ENCODE data around the gene SPATS2.

SPATS2 gene

DNA sequence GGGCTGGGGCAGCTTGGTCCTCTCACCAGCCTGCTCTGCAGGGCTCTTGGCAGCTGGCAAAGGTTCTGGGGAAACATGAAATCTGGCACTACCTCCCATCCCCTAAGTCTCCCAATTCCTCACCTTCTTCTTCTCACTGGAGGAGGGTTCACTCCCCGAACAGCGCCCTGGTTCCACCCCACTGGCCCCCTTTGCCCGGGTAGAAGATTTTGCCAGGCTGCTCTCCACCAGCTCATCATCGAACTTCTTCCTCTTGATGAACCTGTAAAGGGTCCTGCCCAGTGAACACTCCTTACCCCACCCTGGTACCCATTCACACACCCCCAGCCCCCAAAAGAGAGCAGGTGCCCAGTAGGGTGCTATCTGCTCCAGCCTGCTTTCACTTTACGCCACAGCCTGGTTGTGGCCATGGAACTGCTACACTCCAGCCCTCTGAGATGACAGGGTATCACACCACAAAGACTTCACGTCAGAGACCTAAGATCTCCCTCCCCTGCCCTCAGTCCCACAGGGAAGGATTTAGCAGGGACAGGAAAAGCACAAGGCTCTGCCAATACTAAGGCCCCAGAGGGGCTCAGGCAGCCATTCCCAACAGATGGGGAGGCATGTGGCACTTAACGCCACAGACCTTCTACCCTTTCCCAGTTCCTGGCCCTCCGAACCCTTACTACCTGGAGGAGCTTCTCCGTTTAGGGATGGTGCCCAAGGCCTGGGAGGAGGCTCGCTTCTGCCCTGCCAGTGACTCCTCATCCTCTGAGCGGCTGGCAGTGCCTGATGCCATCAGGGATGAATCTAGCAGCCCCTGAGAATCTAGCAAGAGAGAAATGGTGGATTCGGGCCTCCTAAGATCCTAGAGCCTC lies 198.4 kb downstream of the SPATS2 start:
- in situ Hi-C loops (cut with HindIII; ENCODE audit: low sequenced_read_pairs) = no loop called here
- H3K4me3 ChIP-seq (ENCODE audit: low read depth, low read length) = no peak overlapping the region
- TF ChIP-seq, protein P1, sequence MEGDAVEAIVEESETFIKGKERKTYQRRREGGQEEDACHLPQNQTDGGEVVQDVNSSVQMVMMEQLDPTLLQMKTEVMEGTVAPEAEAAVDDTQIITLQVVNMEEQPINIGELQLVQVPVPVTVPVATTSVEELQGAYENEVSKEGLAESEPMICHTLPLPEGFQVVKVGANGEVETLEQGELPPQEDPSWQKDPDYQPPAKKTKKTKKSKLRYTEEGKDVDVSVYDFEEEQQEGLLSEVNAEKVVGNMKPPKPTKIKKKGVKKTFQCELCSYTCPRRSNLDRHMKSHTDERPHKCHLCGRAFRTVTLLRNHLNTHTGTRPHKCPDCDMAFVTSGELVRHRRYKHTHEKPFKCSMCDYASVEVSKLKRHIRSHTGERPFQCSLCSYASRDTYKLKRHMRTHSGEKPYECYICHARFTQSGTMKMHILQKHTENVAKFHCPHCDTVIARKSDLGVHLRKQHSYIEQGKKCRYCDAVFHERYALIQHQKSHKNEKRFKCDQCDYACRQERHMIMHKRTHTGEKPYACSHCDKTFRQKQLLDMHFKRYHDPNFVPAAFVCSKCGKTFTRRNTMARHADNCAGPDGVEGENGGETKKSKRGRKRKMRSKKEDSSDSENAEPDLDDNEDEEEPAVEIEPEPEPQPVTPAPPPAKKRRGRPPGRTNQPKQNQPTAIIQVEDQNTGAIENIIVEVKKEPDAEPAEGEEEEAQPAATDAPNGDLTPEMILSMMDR (IDR thresholded peaks at IDR 0.05; ENCODE audit: low read depth, low read length) = no peak
- no peak for DNase-seq (ENCODE audit: low read depth, low spot score)

DNA sequence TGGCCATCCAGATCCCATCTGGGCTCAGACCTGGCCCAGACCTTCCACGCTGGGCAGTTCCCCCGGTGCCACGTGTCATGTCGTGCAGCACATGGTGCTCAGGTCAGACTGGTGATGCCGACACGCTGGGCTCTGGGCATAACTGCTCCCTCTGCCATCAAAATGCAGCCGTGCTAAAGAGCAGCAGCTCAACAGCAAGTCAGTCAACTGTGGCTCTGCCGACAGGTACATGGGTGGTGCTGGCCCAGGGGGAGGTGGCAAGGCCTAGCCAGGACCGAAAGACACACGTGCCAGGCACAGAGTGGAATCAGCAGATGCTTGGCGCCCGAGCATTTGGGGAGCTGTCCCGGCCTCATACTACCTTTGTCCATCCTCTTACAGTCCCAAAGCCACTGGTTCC lies 199.1 kb downstream of the SPATS2 start:
- no peak overlapping the region for H3K4me3 ChIP-seq (ENCODE audit: low read depth, low read length)
- DNase-seq (ENCODE audit: low read depth, low spot score) = no peak
- TF ChIP-seq, protein P1 (IDR thresholded peaks at IDR 0.05; ENCODE audit: low read depth, low read length) = no peak
- in situ Hi-C loops (cut with HindIII; ENCODE audit: low sequenced_read_pairs) = no loop called here

DNA sequence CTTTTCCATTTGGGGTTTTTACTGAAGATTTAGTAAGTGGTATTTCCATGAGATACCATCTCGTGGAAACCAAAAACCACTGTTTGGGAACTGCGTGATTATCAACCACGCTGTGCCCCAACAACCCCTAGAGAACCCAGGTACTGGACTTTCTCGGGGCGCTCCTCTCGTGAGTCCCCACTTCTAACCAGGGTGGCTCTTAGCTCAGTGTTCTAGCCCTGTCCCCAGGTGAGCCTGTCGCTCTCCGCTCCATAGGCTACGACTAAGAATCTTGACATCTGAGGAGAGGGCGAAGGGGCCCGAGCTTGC lies 200.0 kb downstream of the SPATS2 start:
- H3K4me3 ChIP-seq (ENCODE audit: low read depth, low read length) = peak overlapping the region; percentile 79
- no peak for DNase-seq (ENCODE audit: low read depth, low spot score)
- TF ChIP-seq, protein P1 (IDR thresholded peaks at IDR 0.05; ENCODE audit: low read depth, low read length) = no peak
- in situ Hi-C loops (cut with HindIII; ENCODE audit: low sequenced_read_pairs) = no loop called here

DNA sequence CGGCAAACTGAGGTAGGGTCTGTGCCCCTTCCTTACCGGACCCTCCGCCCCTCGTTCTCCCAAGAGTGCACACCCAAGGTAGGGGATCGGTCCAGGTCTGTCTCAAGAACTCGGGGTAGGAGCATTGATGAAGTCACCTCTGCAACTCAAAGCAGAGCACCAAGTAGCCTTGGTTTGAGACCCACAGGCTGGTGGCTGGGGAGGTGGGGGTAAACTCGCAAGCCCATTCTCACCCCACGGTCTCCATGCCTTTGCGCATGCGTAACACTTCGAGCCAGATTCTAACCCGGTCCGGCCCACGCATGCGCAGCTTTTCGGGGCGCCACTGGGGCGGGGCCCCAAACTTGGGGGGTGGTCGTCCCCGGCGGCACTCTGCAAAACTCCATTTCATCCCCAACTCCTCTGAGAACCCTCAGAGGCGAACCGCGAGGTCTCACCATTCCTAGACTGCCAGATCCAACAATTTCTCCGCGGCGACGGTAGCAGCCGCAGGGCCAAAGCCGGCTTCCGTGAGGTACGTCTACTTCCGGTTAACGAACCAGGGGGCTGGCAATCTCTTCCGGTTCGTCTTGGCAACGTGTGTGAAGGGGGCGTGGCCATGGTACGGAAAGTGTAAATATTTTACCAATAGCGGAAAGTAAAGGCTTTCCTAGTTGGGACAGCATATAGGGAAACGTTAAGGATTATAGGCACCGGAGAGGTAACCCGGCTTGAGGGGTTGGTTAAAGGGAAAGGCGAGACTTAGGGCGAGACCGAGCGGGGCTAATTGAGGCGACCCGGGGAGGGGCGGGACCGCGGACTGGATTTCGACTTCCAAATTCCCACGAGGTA lies 200.6 kb downstream of the SPATS2 start, which contains the start of gene MCRS1:
Gene MCRS1, minus strand, starts transcription at position 532 of the 831 bp plus-strand sequence. CDS start 1,411 bp downstream, outside the sequence.
- H3K4me3 ChIP-seq (ENCODE audit: low read depth, low read length) = peak within 1 kb of the TSS; percentile 79
- in situ Hi-C loops (cut with HindIII; ENCODE audit: low sequenced_read_pairs) = no loop called here
- DNase-seq (ENCODE audit: low read depth, low spot score) = peak; percentile 92
- TF ChIP-seq, protein P1 (IDR thresholded peaks at IDR 0.05; ENCODE audit: low read depth, low read length) = no peak

DNA sequence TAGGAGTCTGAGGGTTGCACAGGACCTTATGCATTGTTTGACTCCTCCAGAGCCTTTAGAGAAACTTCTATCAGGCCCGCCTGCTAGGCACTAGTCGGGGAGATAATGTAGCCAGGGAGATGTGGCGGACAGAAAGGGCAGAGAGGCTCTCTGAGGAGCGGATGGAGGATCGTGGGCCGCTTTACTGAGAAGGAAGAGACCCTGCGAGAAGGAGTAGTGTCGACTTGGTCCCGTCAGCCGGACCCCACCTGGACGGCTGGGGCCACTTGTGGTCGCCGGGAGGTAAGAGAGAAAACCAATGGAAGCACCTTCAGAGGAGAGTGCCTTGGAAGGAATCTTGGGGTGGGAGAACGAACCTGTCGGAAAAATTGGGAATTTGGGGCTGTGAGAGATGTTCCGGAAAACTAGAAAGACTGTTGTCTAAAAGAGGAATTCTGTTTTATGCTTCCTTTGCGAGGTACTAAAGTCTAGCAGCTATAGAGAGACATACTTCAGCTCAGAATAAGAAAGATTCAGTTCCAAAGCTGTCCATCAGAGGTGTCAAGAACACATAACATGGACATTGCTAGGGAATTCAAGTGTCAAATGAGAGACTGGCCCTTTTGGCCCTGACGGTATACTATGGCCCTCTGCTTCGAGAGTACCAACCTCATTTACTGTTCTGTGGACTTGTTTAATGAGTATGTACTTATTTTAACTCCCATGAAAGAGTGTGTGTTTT lies 201.3 kb downstream of the SPATS2 start:
- DNase-seq (ENCODE audit: low read depth, low spot score) = no peak
- in situ Hi-C loops (cut with HindIII; ENCODE audit: low sequenced_read_pairs) = no loop called here
- TF ChIP-seq, protein P1 (IDR thresholded peaks at IDR 0.05; ENCODE audit: low read depth, low read length) = no peak
- H3K4me3 ChIP-seq (ENCODE audit: low read depth, low read length) = peak overlapping the region; percentile 79

Data from astrocyte of the spinal cord (primary cell).